GM18517 (cell line): ENCODE data around the gene ABTB2.
"Not testable (repeated sequence)": the region's sequence is repeated elsewhere in the genome, so short reads cannot be mapped to it uniquely, and the experiment has no call there.

Source experiments
- ATAC-seq: cut with Tn5 transposase; IDR thresholded peaks from one replicate; pipeline ENCODE4 v1.9.1; 2021; ENCODE audit warnings: mild to moderate bottlenecking, moderate library complexity; ENCODE audit not compliant: unreplicated experiment

Gene ABTB2

DNA sequence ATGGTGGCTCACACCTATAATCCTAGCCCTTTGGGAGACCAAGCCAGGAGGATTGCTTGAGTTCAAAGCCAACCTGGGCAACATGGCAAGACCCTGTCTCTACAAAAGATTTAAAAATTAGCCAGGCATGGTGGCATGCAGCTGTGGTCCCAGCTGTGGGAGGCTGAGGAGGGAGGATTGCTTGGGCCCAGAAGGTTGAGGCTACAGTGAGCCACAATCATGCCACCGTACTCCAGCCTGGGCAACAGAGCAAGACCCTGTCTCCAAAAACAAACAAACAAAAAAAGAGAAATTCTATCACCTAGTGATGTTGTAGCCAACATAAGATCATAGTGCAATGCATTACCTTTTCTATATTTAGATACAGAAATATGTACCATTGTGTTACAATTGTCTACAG lies 138.5 kb downstream of the ABTB2 start:
- ATAC-seq: no peak

DNA sequence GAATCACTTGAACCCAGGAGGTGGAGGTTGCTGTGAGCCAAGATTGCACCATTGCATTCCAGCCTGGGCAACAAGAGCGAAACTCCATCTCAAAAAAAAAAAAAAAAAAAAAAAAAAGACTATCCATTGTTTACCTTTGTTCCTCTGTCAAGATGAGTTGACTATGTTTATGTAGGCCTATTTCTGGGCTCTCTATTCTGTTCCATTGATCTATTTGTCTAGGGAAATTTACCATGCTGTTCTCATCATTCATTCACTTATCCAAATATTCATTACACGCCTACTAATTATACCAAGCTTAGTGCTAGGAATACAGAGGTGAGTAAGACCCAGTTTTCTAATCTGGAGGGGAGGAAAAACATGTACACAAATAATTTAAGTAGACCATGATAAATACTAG lies 139.1 kb downstream of the ABTB2 start:
- not testable (repeated sequence) for ATAC-seq

DNA sequence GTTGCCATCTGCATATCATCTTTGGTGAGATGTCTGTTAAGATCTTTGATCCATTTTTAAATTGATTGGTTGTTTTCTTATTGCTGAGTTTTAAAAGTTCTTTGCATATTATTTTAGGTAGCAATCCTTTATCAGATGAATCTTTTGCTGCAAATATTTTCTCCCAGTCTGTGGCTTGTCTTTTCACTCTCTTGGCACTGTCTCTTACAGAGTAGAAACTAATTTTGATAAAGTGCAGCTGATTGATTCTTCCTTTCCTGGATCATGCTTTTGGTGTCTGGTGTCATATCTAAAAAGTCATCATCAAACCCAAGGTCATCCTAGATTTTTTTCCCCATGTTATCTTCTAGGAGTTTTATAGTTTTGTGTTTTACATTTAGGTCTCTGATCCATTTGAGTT lies 139.7 kb downstream of the ABTB2 start:
- ATAC-seq: no peak

DNA sequence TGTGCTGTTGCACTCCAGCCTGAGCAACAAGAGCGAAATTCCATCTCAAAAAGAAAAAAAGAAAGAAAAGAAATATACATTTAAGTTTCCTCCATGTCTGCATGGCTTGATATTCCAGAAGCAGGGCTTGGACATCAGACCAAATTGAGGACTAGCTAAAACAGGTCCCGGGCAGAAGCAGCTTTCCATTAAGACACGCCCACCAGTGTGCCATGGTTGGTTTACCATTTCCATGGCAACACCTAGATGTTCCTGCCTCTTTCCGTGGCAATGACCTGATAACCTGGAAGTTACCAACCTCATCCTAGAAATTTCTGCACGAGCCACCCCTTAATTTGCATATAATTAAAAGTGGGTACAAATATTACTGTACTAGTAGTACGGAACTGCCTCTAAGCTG lies 141.1 kb downstream of the ABTB2 start:
- ATAC-seq: no peak

- ATAC-seq: no peak
Measured at GRCh38 chr11:34215806-34216453, 141.9 kb downstream of the ABTB2 start.

DNA sequence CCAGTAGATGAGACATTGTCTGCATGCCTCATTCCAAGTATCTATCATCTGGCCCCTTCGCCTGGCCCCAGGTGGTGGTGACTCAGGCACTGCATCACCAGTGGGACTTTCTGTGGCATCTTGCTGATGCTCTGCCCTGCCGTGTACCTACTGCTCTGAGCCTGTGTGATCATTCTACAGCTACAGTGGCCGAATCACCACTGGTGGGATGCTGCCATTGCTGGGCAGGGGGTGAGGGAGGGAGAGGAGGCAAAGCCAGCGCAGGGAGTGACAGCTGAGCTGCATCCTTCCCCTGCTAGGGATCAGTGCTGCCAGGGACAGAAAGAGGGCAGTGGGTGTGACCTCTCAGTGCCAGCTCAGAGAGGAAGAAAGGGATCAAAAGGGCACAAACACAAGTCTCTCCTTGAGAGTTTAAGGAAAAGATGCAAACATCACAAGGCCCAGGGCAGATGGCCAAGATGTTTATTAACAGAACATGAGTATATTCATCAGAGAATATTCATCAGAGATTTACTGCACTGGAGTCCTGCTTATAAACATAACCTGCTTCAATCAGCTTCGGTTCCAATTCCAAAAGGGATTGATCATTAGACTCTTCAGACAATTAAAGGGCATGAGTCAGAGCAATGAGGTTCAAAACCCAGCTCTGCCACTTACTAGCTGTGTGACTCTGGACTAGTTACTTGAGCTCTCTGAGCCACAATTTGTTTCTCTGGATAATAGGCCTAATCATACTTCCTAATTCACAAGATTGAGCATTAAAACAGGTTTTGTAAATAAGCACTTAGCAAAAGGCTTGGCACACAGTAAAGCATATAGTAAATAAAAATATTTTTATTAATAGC lies 142.6 kb downstream of the ABTB2 start:
- ATAC-seq: no peak

DNA sequence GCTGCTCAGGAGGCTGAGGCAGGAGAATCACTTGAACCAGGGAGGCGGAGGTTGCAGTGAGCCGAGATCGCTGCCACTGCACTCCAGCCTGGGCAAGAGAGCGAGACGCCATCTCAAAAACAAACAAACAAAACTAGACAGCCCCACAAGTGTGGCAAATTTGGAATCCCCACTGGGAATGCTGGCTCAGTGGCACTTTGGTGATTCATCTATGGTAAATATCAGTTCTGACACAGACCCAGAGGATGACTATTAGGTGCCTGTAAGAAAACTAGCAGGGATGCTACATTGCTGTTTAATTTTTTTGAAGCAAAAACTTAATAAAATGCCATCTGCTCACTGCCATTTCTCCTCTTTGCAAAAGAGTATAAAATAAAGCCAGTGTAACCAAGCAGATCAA lies 144.4 kb downstream of the ABTB2 start:
- no peak for ATAC-seq

DNA sequence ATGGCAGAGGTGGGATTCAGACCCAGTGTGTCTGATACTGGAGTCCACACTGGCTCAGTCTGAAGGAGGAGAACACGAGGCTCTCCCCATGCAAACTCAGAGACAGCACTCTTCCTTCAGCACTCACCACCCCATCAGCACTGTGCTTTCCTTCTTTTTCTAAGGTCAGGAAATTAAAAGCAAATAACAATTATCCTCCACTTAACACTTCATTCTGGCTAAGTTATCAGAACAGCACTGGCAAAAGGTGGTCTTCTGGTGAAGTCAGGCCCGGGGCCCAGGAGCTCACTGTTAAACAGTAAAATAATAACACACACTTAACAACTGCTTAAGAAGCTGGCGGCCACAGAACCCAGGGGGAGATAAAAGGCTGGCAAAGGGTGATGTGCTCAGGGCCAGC lies 145.2 kb downstream of the ABTB2 start:
- no peak for ATAC-seq

GRCh38 chr11:34209809-34210208 lies 148.0 kb downstream of the ABTB2 start:
- no peak for ATAC-seq

- no peak for ATAC-seq
Measured at GRCh38 chr11:34208266-34209135, 149.3 kb downstream of the ABTB2 start.

DNA sequence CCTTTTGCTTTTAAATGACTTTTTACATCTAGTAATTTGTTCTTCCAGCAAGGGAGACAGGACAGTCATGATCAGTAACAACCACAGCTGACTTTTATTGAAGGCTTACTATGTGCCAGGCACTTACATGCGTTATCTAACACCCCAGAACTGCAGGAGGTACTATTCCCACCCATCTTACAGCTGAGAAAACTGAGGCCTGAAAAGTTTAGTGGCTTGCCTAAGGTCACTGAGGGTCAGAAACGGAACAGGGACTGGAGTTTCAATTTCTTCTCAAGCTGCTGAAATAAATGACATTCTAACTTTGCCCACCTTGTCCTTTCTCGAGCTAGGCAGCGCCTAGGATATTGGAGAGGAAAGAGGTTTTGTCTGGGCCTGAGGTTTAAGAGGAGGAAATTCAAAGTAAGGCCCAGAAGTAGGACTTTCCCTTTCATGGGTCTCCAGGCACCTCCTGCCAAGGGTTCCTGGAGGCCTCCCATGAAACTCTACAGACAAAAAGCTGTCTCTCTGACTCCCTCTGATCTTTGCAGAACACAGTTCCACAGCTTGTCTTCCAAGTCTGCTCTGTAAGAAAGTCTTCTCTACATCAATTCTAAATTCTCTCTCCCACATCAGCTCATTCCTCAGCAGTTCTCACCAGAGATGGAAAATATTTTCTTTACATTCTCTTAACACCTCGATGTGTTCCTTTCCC lies 150.2 kb downstream of the ABTB2 start:
- no peak for ATAC-seq

DNA sequence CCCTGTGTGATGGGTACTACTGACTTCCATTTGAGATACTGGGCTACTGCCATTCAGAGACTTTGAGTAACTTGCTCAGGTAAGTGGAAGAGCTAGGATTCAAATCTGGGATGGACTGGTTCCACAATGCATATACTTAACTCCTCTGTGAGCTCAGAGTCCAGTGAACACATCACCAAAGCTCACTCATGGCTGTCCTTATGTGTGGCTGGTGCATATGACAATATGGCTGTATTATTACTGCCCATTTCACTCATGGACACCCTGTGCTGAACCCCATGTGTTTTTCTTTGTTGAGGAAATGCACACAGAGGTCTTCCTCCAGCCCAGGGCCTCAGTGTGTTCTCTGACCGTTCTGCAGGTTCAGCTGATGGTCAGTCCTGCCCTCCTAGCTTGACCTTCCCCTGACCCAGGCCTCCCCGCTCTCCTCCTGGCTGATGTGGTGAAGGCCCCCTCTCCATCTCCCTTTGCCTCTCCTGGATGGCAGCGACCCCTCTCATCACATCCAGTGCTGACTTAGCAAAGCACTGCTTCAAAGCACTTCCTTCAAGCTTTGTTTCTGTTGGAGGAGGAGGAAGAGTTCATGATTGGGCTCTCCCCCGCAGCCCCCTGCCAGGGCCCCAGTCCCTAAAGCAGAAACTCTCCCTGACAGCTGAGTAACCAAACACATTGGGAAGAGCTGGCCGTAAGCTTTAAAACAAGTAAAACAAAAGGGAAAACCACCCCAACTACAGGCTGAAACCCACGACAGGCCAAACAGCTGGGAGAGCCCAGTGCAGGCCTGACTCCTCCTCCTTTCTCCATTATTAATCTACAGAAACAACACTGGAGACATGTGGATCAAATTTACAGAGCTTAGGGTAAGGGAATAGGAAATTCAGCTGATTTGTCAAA lies 151.2 kb downstream of the ABTB2 start:
- no peak for ATAC-seq

GRCh38 chr11:34205326-34206035 lies 152.3 kb downstream of the ABTB2 start:
- ATAC-seq: no peak

GRCh38 chr11:34204396-34205279 lies 153.2 kb downstream of the ABTB2 start:
- no peak for ATAC-seq

- ATAC-seq: no peak
Measured at GRCh38 chr11:34203377-34203871, 154.4 kb downstream of the ABTB2 start.

GRCh38 chr11:34201129-34201528 lies 156.7 kb downstream of the ABTB2 start:
- ATAC-seq: no peak

- no peak for ATAC-seq
Measured at GRCh38 chr11:34199525-34199924, 158.3 kb downstream of the ABTB2 start.

GRCh38 chr11:34198523-34198922 lies 159.3 kb downstream of the ABTB2 start:
- ATAC-seq: no peak
